Measurements from ENCODE around the gene RFTN2.
"Not testable (repeated sequence)": the region's sequence is repeated elsewhere in the genome, so short reads cannot be mapped to it uniquely, and the experiment has no call there.

Gene RFTN2

GRCh38 chr2:197601726-197602125 lies 73.7 kb downstream of the RFTN2 start:
- no peak for DNase-seq

- DNase-seq, result no peak
Observed at GRCh38 chr2:197600306-197600705, 75.1 kb downstream of the RFTN2 start.

GRCh38 chr2:197599285-197599965 lies 76.0 kb downstream of the RFTN2 start:
- DNase-seq, result peak; percentile 21

GRCh38 chr2:197598450-197598849 lies 76.9 kb downstream of the RFTN2 start:
- DNase-seq, result no peak

GRCh38 chr2:197597166-197597565 lies 78.2 kb downstream of the RFTN2 start:
- no peak for DNase-seq

GRCh38 chr2:197596766-197597165 lies 78.6 kb downstream of the RFTN2 start:
- DNase-seq, result no peak

GRCh38 chr2:197591339-197592072 lies 83.9 kb downstream of the RFTN2 start:
- no peak for DNase-seq

- DNase-seq, result not testable (repeated sequence)
Observed at GRCh38 chr2:197587255-197587654, 88.1 kb downstream of the RFTN2 start.

- not testable (repeated sequence) for DNase-seq
Observed at GRCh38 chr2:197580166-197580565, 95.2 kb downstream of the RFTN2 start.

- DNase-seq, result not testable (repeated sequence)
Observed at GRCh38 chr2:197578294-197578693, 97.1 kb downstream of the RFTN2 start.

GRCh38 chr2:197577446-197577845 lies 97.9 kb downstream of the RFTN2 start:
- DNase-seq, result no peak

- no peak for DNase-seq
Observed at GRCh38 chr2:197576631-197577030, 98.8 kb downstream of the RFTN2 start.

- no peak for DNase-seq
Observed at GRCh38 chr2:197575987-197576386, 99.4 kb downstream of the RFTN2 start.

GRCh38 chr2:197573608-197574007 lies 101.8 kb downstream of the RFTN2 start:
- DNase-seq, result no peak

- no peak for DNase-seq
Observed at GRCh38 chr2:197571627-197572271, 103.6 kb downstream of the RFTN2 start.

- no peak for DNase-seq
Observed at GRCh38 chr2:197560146-197560665, 115.2 kb downstream of the RFTN2 start.

- no peak for DNase-seq
Observed at GRCh38 chr2:197559681-197560080, 115.7 kb downstream of the RFTN2 start.

- no peak for DNase-seq
Observed at GRCh38 chr2:197558393-197558792, 117.0 kb downstream of the RFTN2 start.

- no peak for DNase-seq
Observed at GRCh38 chr2:197556456-197556855, 118.9 kb downstream of the RFTN2 start.

- no peak for DNase-seq
Observed at GRCh38 chr2:197555467-197555866, 119.9 kb downstream of the RFTN2 start.

GRCh38 chr2:197551260-197551659 lies 124.1 kb downstream of the RFTN2 start:
- DNase-seq, result not testable (repeated sequence)

- DNase-seq, result no peak
Observed at GRCh38 chr2:197548582-197548981, 126.8 kb downstream of the RFTN2 start.

- no peak for DNase-seq
Observed at GRCh38 chr2:197547163-197547900, 128.1 kb downstream of the RFTN2 start.

All from central memory CD4-positive, alpha-beta T cell (primary cell).